GM18909 (cell line): ENCODE results near the gene SMIM29.

Source experiments
- ATAC-seq: cut with Tn5 transposase; IDR thresholded peaks from one replicate; pipeline ENCODE4 v1.9.1; 2021; ENCODE audit warnings: mild to moderate bottlenecking; ENCODE audit not compliant: unreplicated experiment, poor library complexity

Gene SMIM29

DNA sequence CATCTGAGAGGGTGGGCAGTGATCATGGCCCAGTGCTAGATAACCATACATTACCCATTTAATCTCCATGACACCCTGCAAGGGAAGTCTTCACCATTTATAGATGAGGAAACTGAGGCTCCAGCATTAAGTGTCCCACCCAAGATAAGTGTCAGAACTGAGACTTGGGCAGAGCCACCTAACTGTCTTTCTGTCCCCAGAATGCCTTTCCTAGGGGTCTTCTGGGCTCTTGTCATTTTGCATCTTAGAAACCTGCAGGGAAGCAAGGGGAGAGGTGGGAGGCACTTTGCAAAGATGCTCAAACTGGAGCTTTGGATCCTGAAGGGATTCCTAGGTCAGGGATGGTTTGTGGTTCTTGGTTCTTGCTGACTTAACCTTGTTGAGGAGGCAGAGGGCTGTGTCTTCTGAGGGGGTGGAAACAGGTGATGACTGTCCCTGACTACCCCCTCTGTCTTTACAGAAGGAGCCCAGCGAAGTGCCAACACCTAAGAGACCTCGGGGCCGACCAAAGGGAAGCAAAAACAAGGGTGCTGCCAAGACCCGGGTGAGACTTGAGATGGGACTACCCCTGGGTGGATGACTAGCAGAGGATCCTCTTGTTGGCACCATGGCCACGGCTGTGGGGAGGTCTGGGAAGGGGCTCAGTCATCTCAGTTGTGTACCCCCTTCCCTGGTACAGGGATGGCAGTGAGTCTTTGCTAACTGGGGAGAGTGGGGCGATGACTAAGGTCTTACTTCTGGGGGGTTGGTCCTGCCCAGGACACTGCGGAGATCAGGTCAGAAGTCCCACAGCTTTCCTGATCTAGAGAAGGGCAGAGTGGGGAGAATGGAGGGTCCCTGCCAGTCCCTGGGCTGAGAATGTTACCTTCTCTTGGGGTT lies 6.3 kb downstream of the SMIM29 start:
- ATAC-seq = no peak

DNA sequence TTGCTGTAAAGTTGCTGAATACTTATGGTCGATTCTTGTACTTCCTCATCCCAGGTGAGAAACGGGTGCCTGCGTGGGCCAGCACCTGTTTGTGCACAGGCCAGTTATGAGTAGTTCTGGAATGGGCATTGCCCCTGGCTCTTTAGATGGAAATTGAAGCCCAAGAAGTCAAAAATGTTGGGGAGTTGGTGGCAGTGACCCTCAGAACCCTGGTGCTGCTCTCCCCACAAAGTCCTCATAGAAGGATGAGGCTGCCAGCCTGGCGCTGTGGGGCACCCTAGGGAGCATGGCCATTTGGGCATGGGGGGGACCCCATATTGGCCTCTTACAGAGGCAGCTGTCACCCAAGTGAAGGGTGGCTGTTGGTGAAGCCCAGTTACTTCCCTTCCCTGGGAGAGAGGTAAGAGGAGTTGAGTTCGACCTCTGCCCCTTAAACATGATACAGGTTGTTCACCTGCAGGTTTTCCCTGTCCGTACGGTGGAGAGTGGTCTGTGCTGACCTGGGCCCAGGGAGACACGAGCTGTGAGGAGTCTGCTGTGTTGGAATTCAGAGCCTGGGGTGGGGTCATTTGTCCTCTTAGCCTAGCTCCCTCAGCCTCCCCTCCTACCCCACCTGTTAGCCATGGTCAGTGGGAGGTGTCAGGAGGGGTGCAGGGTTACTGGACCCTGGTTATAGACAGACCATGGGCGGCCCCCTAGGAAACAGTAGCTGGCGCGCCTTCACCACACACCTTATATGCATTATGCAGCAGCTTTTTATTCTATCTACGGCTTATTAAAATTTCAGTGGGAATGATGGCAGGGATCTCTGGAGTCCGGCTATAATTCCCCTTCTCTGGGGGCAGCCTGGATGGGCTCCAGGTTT lies 7.2 kb downstream of the SMIM29 start:
- no peak for ATAC-seq

DNA sequence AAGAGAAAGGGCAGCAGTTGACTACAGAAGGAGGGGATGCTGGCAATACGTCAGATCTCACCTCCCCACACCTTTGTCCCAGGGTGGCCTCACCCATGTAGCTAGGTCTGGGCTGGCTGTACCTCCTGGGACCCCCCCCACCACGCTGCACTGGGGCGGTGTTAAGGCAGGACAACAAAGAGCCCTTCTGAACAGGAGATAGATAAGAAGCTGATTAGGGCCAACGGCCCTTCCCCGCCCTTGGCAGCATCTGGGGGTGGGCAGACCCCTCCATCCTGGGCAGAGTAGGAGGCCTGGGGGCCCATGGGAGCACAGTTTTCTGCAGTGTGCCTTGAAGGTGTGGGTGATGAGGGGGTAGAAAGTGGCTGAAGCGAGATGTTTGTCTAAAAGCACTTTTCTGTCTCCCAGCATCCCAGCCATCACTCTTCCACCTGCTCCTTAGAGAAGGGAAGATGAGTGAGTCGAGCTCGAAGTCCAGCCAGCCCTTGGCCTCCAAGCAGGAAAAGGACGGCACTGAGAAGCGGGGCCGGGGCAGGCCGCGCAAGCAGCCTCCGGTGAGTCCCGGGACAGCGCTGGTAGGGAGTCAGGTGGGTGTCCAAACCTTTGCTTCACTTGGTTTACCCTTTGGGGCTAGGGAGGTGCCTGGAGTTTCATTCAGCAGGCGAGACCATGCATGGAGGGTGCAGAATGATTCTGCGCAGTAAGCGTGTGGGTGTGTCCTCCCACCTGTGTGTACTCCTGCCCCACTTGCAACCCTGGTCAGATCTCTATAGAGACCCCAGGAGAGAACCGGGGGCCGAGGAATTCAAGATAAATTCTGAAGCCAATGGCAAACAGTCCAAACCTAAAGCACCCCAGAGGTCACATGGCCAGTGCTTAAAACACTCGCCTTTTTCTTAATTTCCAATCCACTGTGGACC lies 8.2 kb downstream of the SMIM29 start:
- no peak for ATAC-seq

DNA sequence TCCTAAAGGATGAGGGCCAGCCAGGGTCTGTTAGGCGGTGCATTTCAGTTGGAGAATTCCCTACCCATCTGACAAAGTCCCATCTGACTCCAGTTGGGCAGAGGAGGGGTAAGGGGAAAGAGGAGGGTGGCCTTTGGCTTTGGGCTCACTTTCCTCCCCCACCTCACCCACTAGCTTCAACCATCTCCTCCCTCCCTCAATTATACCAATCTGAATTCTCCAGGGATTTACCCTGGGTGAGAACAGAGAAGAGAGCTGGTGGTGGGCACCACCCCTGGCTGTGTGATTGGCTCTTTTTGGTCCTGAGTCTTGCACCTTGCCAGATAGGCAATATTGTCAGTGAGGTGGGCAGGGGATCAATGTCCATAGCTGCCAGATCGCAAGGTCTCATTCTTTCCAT lies 8.9 kb downstream of the SMIM29 start:
- no peak for ATAC-seq

DNA sequence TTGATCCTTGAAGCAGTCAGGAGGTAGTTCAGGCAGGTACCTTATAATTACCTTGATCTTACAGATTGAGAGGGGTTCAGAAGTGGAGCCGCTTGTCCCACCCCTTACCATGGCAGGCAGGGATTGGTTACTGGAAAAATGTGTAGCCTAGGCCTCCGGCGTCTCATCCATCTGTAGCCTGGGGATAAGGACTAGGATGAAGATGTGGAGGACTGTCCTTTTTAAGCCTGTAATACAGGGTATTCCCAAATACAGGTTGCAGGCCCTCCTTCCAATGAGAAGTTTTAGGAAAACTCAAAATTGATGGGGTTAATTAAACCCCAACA lies 9.3 kb downstream of the SMIM29 start:
- no peak for ATAC-seq

DNA sequence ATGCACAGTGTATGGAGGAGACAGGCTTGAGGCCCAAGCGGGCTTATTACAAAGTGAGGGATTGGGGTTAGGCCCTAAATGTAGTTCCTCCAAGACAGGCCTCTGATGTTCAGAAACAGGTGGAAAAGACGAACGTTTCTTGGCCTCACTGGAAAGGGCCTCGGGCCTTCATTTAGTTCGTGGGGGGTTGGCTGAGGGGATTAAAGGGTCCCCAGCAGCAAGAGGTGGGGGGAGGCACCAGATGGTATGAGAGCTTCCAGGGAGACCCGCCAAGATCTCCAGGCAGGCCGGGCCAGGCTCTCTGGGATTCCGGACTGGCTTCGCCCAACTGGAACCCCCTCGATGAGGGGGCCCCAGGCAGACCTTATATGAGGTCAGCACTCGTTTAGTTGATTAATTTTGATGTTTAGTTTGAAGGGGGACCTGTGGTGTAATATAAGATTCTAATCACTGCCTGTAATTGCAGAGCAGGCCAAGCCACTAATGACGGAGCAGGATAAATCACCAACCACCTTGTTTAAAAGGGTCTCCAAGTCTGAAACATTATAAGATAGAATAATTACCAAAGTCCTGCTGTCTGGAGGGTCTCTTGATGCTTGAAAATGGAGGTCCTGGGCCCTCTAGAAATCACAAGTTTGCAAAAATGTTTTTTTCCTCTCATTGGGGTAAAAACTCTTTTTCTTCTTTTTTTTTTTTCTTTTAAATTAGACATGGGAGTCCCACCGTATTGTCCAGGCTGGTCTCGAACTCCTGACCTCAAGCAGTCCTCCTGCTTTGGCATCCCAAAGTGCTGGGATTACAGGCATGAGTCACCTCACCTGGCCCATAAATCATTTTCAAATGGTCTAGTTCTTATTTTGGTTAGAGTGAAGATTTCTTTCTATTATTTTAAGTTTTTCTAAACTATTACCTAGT lies 10.0 kb downstream of the SMIM29 start:
- no peak for ATAC-seq

DNA sequence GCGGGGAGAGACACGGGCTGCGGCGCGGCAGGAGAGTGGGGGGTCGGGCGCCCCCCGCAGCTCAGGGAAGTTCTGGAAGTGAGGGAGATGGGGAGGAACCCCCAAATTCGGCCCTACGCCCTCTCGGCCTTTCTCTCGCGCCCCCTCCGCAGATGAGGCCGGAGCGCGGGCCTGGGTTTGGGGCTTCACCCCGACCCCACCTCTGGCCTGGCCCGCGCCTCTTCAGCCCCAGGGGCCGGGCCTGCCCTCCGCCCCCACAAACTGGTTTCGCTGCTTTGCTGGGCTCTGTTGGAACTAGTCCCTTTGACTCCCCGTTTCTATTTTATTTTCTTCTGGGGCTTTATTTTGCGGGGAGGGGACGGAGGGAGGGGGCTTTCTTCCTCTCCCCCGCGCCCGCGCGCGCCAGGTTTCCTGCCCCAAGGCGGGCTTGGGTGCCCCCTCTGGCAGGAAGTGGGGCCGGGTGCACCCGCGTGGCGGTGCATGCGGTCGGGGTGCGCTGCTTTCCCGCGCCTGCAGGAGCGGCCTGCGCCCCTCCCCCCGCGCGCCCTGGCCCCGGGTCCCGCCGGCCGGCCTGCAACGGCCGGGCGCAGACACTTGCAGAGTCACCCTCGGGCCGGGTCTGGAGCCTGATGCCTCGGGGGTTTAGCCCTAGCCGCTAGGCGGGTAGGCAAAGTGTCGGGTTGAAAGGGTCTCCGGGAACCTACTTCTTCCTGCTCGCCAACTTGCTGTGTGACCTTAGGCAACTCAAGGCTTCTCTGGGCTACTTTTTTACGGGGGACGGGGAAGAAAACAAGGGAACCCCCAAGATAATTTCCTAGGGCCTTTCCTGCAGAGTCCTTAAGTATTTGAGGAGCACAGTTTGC lies 10.9 kb downstream of the SMIM29 start:
- no peak for ATAC-seq

DNA sequence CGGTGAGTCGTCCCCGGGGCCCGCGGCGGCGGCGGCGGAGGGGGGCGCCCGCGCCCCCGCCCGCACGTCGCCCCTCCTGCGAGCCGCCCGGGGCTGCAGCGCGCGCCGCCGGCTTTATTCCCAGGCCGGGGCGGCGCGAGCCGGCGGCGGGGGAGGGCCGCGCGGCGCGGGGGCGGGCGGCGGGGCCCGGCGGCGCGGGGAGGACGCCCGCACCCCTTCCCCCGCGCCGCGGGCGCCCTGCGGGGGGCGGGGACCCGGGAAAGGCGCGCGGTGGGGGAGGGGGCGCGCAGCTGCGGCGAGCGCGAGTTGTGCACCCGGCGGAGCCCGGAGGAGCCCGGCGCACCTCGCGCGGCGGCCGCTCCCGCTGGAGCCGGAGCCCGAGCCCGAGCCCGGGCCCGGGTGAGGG lies 11.5 kb downstream of the SMIM29 start:
- peak; percentile 18 for ATAC-seq

DNA sequence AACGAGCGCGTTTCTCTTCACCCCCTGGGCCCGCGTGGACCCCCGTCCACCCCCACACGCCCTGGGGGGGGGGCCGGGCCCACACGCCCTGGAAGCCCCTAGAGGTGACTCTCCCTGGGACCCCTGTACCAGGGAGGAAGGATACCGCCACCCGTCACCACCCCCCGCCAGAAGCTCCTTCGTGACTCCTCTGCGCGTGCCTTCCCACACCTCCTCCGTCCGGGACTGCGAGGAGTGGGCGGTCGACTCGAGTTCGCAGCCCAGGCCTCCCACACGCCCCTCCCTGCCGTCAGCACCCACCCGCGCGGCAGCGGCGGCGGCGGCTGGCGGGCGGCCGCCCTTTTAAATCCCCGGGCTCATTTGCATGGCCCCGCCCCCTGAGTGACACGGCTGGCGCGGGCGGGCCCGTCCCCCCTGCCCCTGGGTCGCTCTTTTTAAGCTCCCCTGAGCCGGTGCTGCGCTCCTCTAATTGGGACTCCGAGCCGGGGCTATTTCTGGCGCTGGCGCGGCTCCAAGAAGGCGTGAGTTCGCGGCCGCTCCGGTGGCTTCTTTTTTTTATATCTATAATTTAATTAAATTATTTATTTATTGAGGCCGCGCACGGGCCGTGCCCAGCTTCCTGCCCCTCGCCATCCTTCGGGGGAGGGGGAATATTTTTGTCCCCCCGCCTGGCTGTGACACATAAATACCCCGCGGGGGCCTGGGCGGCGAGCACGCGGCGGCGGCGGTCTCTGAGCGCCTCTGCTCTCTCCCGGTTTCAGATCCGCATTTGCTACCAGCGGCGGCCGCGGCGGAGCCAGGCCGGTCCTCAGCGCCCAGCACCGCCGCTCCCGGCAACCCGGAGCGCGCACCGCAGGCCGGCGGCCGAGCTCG lies 12.1 kb downstream of the SMIM29 start, which contains the start of gene HMGA1:
Gene HMGA1, plus strand, starts transcription at position 431 of the 873 bp plus-strand sequence. CDS start 3,908 bp downstream, outside the sequence.
- peak; percentile 67 for ATAC-seq

DNA sequence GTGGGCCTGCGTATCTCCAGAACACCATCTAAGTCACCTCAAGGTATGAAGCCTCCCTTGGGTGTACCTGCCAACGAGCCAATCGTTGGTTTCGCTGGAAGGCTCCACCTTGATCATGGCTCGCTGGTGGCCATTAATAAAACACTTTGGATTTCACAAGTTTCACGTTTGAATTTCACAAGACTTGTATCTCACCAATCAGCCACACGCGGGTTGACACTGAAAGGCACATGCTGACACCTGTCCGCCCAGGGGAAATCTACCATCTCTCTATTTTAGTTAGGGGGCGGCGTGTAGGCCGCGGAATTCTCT lies 12.7 kb downstream of the SMIM29 start:
- peak; percentile 4 for ATAC-seq

DNA sequence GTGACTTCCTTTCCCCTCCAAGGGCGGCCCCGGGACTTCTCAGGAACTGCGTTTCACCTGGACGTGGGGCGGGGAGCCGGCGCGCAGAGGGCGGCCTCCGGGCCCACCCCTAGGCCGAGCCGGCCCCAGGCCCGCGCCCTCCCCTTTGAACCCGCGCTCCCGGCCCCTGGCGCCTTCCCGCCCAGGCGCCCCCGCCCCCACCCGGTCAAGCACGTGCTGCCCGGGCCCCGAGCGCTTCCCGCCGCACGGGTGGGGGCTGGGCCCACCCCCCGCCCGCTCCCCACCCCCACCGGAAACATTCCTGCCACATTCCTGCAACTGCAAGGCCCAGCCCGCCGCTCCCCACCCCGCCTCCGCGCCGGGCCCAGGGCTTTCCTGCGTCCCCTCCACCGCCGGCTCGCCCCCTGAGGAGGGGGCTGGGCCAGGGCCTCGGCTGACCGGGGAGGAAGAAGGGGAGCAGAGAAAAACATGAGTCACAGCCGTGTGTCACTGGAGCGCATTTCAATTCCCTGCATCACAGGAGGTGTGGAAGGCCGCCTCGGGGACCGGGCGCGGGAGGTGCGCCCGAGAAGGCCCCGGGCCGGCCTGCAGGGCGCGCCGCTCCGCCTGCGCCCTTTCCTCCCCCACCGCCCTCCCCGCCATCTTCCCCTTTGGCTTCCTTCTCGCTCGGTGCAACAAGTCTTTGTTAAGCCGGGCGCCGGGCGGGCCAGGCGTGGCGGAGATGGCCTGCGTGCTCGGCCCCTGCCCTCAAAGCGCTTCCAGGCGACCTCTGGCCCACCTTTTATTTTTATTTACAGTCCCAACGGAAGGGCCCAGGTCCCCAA lies 13.3 kb downstream of the SMIM29 start:
- ATAC-seq = no peak

DNA sequence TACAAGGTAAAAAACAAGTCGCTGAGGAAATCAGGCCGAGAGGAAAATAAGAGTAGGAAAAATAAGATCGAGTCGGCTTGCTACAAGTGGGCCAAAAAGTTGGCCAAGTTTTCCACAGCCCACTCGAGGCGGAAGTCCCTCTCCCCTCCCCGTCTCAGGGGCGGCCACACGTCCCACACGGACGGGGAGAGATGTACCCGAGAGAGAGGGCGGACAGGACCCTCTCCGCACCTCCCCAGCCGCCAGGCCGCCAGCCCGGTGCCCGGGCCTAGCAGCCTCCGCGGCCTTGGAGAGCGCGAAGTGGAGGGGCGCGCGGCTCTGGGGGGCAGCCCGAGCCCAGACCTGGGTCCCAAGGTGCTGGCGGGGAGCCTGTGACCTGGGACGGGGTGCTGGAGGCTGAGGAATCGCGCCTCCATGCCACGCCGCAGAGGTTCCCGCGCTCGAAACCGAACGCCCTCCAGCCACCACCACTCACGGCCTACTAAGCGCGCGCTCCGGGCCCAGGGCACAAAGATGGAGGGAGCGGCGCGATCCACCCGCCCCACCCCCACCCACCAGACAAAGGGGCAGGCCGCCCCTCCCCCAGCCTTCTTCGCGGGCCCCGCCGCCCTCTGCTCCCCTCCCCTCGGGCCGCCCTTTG lies 14.0 kb downstream of the SMIM29 start:
- no peak for ATAC-seq

DNA sequence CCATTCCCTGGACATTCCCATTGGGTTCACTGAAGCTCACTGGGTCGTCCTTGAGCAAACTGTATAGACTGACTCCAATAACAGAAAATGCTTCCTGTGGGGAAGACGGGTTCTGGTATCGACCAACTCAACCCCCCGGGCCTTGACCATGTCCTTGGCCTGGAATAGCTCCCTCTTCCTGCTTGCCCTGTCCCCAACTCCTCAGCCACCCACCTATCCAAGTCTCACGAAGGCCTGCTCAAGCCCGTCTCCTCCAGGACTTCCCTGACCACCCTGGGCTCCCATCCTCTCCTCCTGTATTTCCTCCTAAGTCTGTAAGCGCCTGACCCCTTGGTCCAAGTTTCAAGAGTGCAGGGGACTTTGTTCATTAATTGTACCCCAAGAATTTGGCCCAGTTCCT lies 14.9 kb downstream of the SMIM29 start:
- no peak for ATAC-seq

DNA sequence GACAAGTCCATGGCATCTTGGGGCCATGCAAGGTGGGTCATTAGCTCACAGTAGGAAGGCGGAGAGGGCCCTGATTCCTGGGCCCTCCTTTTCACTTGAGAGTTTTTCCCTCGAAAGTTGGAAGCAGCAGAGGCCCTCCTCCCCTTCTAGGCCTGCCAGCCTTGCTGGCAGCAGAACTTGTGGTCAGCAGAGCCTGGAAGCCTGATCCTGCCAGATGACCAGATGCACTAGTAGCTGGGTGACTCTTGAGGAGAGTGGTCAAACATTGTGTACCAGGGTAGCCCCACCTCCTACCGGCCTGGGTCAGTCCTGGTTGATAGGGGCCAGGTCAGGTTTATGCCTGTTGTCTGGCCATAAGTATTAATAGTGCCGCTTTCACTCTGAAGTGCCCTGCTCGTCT lies 15.9 kb downstream of the SMIM29 start:
- ATAC-seq = no peak

DNA sequence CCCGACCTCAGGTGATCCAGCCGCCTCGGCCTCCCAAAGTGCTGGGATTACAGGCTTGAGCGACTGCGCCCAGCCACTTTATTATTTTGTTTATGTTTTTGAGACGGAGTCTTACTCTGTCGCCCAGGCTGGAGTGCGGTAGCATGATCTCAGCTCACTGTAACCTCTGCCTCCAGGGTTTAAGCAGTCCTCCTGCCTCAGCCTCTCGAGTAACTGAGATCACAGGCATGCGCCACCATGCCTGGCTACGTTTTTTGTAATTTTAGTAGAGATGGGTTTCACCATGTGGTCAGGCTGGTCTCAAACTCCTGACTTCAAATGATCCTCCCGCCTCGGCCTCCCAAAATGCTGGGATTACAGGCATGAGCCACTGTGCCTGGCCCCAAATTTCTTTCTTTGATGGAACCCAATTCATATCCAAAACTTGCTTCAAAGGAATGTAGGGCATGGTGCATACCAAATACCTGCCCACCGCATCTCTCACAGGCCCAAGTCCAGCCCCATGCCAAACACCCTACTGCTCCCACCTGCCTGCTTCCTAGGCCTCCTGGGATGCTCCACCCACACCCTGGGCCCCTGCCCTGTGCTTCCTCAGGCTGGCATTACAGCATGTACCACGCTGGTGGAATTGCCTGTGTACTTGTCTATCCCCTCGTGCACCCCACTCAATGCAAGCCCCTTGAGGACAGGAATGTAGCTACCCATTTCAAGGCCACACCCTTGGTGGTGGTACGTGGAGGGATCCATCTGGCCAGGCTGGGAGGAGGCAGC lies 17.1 kb downstream of the SMIM29 start:
- ATAC-seq = no peak
